Measurements from ENCODE around the gene LGALS12. TPM values are rescaled to one million over a fixed set of nuclear protein-coding genes. Genes with fewer than 3 reads are reported as not detected.

Gene LGALS12
- total RNA-seq, 1 donor from 2014 or later: not detected

- H3K4me3 Mint-ChIP-seq (ENCODE audit: unreplicated experiment): no peak overlapping the region
- TF ChIP-seq EZH2 (IDR thresholded peaks at IDR 0.05; ENCODE audit: insufficient read depth, low read length): no peak
- no peak for TF ChIP-seq CTCF (IDR thresholded peaks at IDR 0.05; ENCODE audit: insufficient read depth, low read depth, low read length)
- Histone ChIP-seq H3K79me2 (ENCODE audit: insufficient read depth, low read length) (no peaks in the 10 kb centered on the region), H3K4me1 (ENCODE audit: insufficient read depth, low read length) (peaks cover 13% of the 10 kb centered on the region), H3K9ac (ENCODE audit: low read length) (no peak overlapping the region), H4K20me1 (ENCODE audit: insufficient read depth, low read length) (no peaks in the 10 kb centered on the region), H3K36me3 (ENCODE audit: insufficient read depth, low read length) (no peaks in the 10 kb centered on the region), H3K4me3 (ENCODE audit: insufficient read depth, low read depth, low read length) (no peak overlapping the region), H3K27ac (ENCODE audit: low read depth, low read length) (no peak overlapping the region), H2AFZ (ENCODE audit: low read depth, low read length) (no peak overlapping the region), H3K27me3 (ENCODE audit: insufficient read depth, low read length) (peaks cover 3% of the 10 kb centered on the region), H3K9me3 (ENCODE audit: insufficient read depth, low read depth, low read length) (no peaks in the 10 kb centered on the region), H3K4me2 (ENCODE audit: low read length) (no peak overlapping the region)
- no peaks in the 10 kb centered on the region for H3K9me3 Mint-ChIP-seq (ENCODE audit: unreplicated experiment)
- peaks cover 14% of the 10 kb centered on the region for H3K4me1 Mint-ChIP-seq (ENCODE audit: low read depth, unreplicated experiment)
- FAIRE-seq: no peak
- peaks cover 11% of the 10 kb centered on the region for H3K27me3 Mint-ChIP-seq (ENCODE audit: low read depth, unreplicated experiment)
- H3K27ac Mint-ChIP-seq (ENCODE audit: unreplicated experiment): no peak overlapping the region
- DNase-seq (ENCODE audit: low read depth): no peak
- H3K36me3 Mint-ChIP-seq (ENCODE audit: low read depth, unreplicated experiment): no peaks in the 10 kb centered on the region
These were observed 58.3 kb downstream of the LGALS12 start for GRCh38 chr11:63564056-63564774.

- no peaks in the 10 kb centered on the region for H3K9me3 ChIP-seq (ENCODE audit: insufficient read depth, low read depth, low read length)
- peaks cover 13% of the 10 kb centered on the region for H3K4me1 ChIP-seq (ENCODE audit: insufficient read depth, low read length)
- peaks cover 3% of the 10 kb centered on the region for H3K27me3 ChIP-seq (ENCODE audit: insufficient read depth, low read length)
- H4K20me1 ChIP-seq (ENCODE audit: insufficient read depth, low read length): no peaks in the 10 kb centered on the region
- DNase-seq (ENCODE audit: low read depth): no peak
- H3K9ac ChIP-seq (ENCODE audit: low read length): no peak overlapping the region
- Mint-ChIP-seq H3K9me3 (ENCODE audit: unreplicated experiment) (no peaks in the 10 kb centered on the region), H3K27ac (ENCODE audit: unreplicated experiment) (no peak overlapping the region), H3K27me3 (ENCODE audit: low read depth, unreplicated experiment) (peaks cover 7% of the 10 kb centered on the region), H3K4me3 (ENCODE audit: unreplicated experiment) (no peak overlapping the region), H3K36me3 (ENCODE audit: low read depth, unreplicated experiment) (no peaks in the 10 kb centered on the region), H3K4me1 (ENCODE audit: low read depth, unreplicated experiment) (peaks cover 14% of the 10 kb centered on the region)
- TF ChIP-seq CTCF (IDR thresholded peaks at IDR 0.05; ENCODE audit: insufficient read depth, low read depth, low read length) (no peak), EZH2 (IDR thresholded peaks at IDR 0.05; ENCODE audit: insufficient read depth, low read length) (no peak)
- no peak overlapping the region for H3K4me3 ChIP-seq (ENCODE audit: insufficient read depth, low read depth, low read length)
- no peak overlapping the region for H2AFZ ChIP-seq (ENCODE audit: low read depth, low read length)
- no peak for FAIRE-seq
- no peak overlapping the region for H3K4me2 ChIP-seq (ENCODE audit: low read length)
- no peaks in the 10 kb centered on the region for H3K79me2 ChIP-seq (ENCODE audit: insufficient read depth, low read length)
- H3K36me3 ChIP-seq (ENCODE audit: insufficient read depth, low read length): no peaks in the 10 kb centered on the region
- no peak overlapping the region for H3K27ac ChIP-seq (ENCODE audit: low read depth, low read length)
These were observed 59.0 kb downstream of the LGALS12 start for GRCh38 chr11:63564784-63565350.

Other genes starting within 250 kb of the LGALS12 start
- gene SLC22A9, start 136.3 kb upstream of the LGALS12 start, total RNA-seq: not detected in 2 replicates
- 0.36 and 0.50 TPM in 2 replicates for gene PLAAT5, start 14.9 kb upstream of the LGALS12 start, total RNA-seq
- 4.9 and 7.8 TPM in 2 replicates for gene PLAAT4, start 30.7 kb downstream of the LGALS12 start, total RNA-seq
- 0.52 TPM in 1 of 2 replicates, not detected in the other for gene PLAAT2, start 57.3 kb downstream of the LGALS12 start, total RNA-seq
- gene PLAAT3, start 108.3 kb downstream of the LGALS12 start, total RNA-seq: 11.5 and 15.5 TPM in 2 replicates
- gene ATL3, start 165.3 kb downstream of the LGALS12 start, total RNA-seq: 45.2 and 47.9 TPM in 2 replicates
- 99.5 and 106 TPM in 2 replicates for gene RTN3, start 175.4 kb downstream of the LGALS12 start, total RNA-seq

Measured in astrocyte (in vitro differentiated cells and primary cell).